GM23338 (cell line): ENCODE measurements around the gene LRP1B. TPM values are rescaled to one million over a fixed set of nuclear protein-coding genes. Genes with fewer than 3 reads are reported as not detected.

Experiments used
- ATAC-seq: fragments of 200-7000 bp; cut with Tn5 transposase; 3 replicates; pipeline ENCODE4 v1.9.1; 2020
- DNase-seq: peaks from one replicate; pipeline ENCODE4 v3.0.0-alpha.2; 2015; ENCODE audit warnings: low spot score
- H2AFZ ChIP-seq: fragments of 200-600 bp; sonication (generic); 2 replicates; pipeline ENCODE4 v1.8.0; 2016; ENCODE audit warnings: antibody characterized with exemption, mild to moderate bottlenecking, moderate library complexity
- H3F3A ChIP-seq: fragments of 200-600 bp; sonication (generic); replicated peaks from 2 replicates; pipeline ENCODE4 v1.8.0; 2017; ENCODE audit warnings: antibody characterized with exemption, mixed run types, low read depth
- H3K27ac ChIP-seq: fragments of 200-600 bp; sonication (generic); 2 replicates; pipeline ENCODE4 v1.6.1; 2016; ENCODE audit warnings: low read depth
- H3K27me3 ChIP-seq: fragments of 200-600 bp; sonication (generic); 2 replicates; pipeline ENCODE4 v1.8.0; 2016; ENCODE audit warnings: mild to moderate bottlenecking, mixed run types, moderate library complexity; ENCODE audit not compliant: insufficient read depth
- H3K36me3 ChIP-seq: fragments of 200-600 bp; sonication (generic); 2 replicates; pipeline ENCODE4 v1.8.0; 2016; ENCODE audit warnings: mild to moderate bottlenecking; ENCODE audit not compliant: insufficient read depth
- H3K4me1 ChIP-seq: fragments of 200-600 bp; sonication (generic); 2 replicates; pipeline ENCODE4 v1.8.0; 2016; ENCODE audit warnings: mild to moderate bottlenecking, moderate library complexity; ENCODE audit not compliant: insufficient read depth
- H3K4me2 ChIP-seq: fragments of 200-600 bp; sonication (generic); 2 replicates; pipeline ENCODE4 v1.7.1; 2017; ENCODE audit warnings: mixed run types
- H3K4me3 ChIP-seq: fragments of 200-600 bp; sonication (generic); 2 replicates; pipeline ENCODE4 v1.6.1; 2016; ENCODE audit warnings: mixed run types
- H3K79me2 ChIP-seq: fragments of 200-600 bp; sonication (generic); replicated peaks from 2 replicates; pipeline ENCODE4 v1.8.0; 2017; ENCODE audit warnings: mild to moderate bottlenecking; ENCODE audit not compliant: insufficient read depth
- H3K9me2 ChIP-seq: fragments of 200-600 bp; sonication (generic); 2 replicates; pipeline ENCODE4 v1.8.0; 2017; ENCODE audit not compliant: insufficient read depth
- H4K20me1 ChIP-seq: fragments of 200-600 bp; sonication (generic); replicated peaks from 2 replicates; pipeline ENCODE4 v1.8.0; 2017; ENCODE audit warnings: mild to moderate bottlenecking; ENCODE audit not compliant: insufficient read depth
- H3K27ac Mint-ChIP-seq: 2 replicates; pipeline ENCODE4 v1.8.0; 2020; ENCODE audit warnings: inconsistent platforms, mild to moderate bottlenecking, moderate library complexity, mixed read lengths
- H3K27me3 Mint-ChIP-seq: 3 replicates; pipeline ENCODE4 v1.8.0; 2022; ENCODE audit warnings: low read depth, mild to moderate bottlenecking, moderate library complexity, mixed read lengths, inconsistent platforms; ENCODE audit not compliant: insufficient read depth, poor library complexity
- H3K36me3 Mint-ChIP-seq: 3 replicates; pipeline ENCODE4 v1.8.0; 2021; ENCODE audit warnings: low read depth, mild to moderate bottlenecking, inconsistent platforms, moderate library complexity, mixed read lengths
- H3K4me1 Mint-ChIP-seq: 3 replicates; pipeline ENCODE4 v1.8.0; 2020; ENCODE audit warnings: mild to moderate bottlenecking, inconsistent platforms, mixed read lengths
- H3K4me3 Mint-ChIP-seq: 3 replicates; pipeline ENCODE4 v1.8.0; 2021; ENCODE audit warnings: moderate library complexity, mild to moderate bottlenecking, inconsistent platforms, mixed read lengths
- H3K9me3 Mint-ChIP-seq: 3 replicates; pipeline ENCODE4 v1.8.0; 2020; ENCODE audit warnings: moderate library complexity, mild to moderate bottlenecking, inconsistent platforms, mixed read lengths
- CTCF ChIP-seq, 2 experiments: fragments of 200-600 bp in 1 of 2; sonication (generic) in 1 of 2; conservative IDR thresholded peaks; 2 replicates each; pipeline versions ENCODE4 v1.5.1 to v1.6.1; 2016 to 2017; ENCODE audit warnings: antibody characterized with exemption in 2 of 2, low read depth in 2 of 2, mild to moderate bottlenecking in 2 of 2, moderate library complexity in 1 of 2
- EZH2phosphoT487 ChIP-seq: fragments of 200-600 bp; sonication (generic); IDR thresholded peaks from one replicate; pipeline ENCODE4 v1.8.1; 2018; ENCODE audit warnings: antibody characterized with exemption; ENCODE audit not compliant: unreplicated experiment
- JUNB ChIP-seq: IDR thresholded peaks from one replicate; pipeline ENCODE4 v1.6.1; 2016; ENCODE audit warnings: antibody characterized with exemption; ENCODE audit not compliant: unreplicated experiment
- POLR2AphosphoS5 ChIP-seq: IDR thresholded peaks from 2 replicates; pipeline ENCODE4 v1.6.1; 2016; ENCODE audit warnings: antibody characterized with exemption, low read depth
- REST ChIP-seq: IDR thresholded peaks from one replicate; pipeline ENCODE4 v1.6.1; 2018; ENCODE audit warnings: antibody characterized with exemption; ENCODE audit not compliant: unreplicated experiment
- STAT1 ChIP-seq: IDR thresholded peaks from one replicate; pipeline ENCODE4 v1.6.1; 2016; ENCODE audit warnings: antibody characterized with exemption; ENCODE audit not compliant: unreplicated experiment
- ZNF114 ChIP-seq: fragments of 250-450 bp; sonication (Bioruptor Pico); IDR thresholded peaks from 2 replicates; pipeline ENCODE4 v1.5.0; 2020; ENCODE audit warnings: mild to moderate bottlenecking, moderate library complexity
- ZNF331 ChIP-seq: fragments of 250-450 bp; sonication (Bioruptor Pico); IDR thresholded peaks from 2 replicates; pipeline ENCODE4 v1.5.0; 2020; ENCODE audit warnings: low read depth, mild to moderate bottlenecking, moderate library complexity
- ZNF462 ChIP-seq: fragments of 250-450 bp; sonication (Bioruptor Pico); IDR thresholded peaks from 2 replicates; pipeline ENCODE4 v1.5.0; 2020; ENCODE audit warnings: mild to moderate bottlenecking, moderate library complexity
- polyA plus RNA-seq: library from polyadenylated mRNA; unstranded; fragments of >200 nt; fragmentation: Nextera tagmentation; extraction: Ambion mirVana; gene quantifications from 2 replicates; pipeline ENCODE4 v1.2.1, GENCODE V29; 2016
- total RNA-seq: library from RNA; depleted of rRNA; stranded (reverse); fragments of >200 nt; shearing (Covaris generic); gene quantifications from 2 replicates; pipeline ENCODE4 v1.2.3, GENCODE V29; 2014
- TF ChIP-seq, protein P1 (sequence below): IDR thresholded peaks from 2 replicates; pipeline ENCODE4 v1.6.1; 2016; ENCODE audit warnings: antibody characterized with exemption

LRP1B gene
- total and polyA plus RNA-seq, 2 experiments from 2014 or later = 0.15 to 0.97 TPM

GRCh38 chr2:142142595-142142994 lies 11.8 kb upstream of the LRP1B start (continued):
- TF ChIP-seq ZNF462 (CRISPR knock-in tag) (no peak), STAT1 (no peak), EZH2phosphoT487 (no peak), ZNF331 (CRISPR knock-in tag) (no peak), JUNB (no peak), ZNF114 (CRISPR knock-in tag) (no peak)

DNA sequence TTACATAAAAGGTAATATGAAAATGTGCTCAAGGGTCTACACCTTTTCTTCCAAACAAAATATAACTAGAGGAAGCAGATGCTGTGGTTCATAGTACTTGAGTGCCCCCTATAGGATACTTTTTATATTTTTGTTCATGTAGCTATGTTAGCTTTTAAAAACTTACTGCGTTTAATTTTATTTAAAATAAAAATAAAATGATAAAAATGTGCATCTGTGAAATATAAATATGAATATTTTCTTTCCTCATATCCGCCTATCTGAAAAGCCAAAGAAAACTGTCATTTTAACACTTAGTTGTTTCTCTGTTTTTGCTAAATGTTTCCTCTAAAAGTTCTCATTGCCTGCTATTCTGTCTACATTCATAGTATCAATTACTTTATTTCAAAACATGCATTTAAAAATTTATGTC lies 9.6 kb upstream of the LRP1B start:
- Histone ChIP-seq H3K4me3 (no peak overlapping the region), H3F3A (no peaks in the 10 kb centered on the region), H3K79me2 (no peaks in the 10 kb centered on the region), H3K4me1 (no peaks in the 10 kb centered on the region), H4K20me1 (no peaks in the 10 kb centered on the region), H3K27me3 (no peaks in the 10 kb centered on the region), H3K4me2 (no peak overlapping the region), H3K9me2 (no peaks in the 10 kb centered on the region), H2AFZ (no peak overlapping the region), H3K27ac (no peak overlapping the region), H3K36me3 (no peaks in the 10 kb centered on the region)
- Mint-ChIP-seq H3K4me1 (no peaks in the 10 kb centered on the region), H3K9me3 (no peaks in the 10 kb centered on the region), H3K27ac (no peak overlapping the region), H3K27me3 (peaks cover 1% of the 10 kb centered on the region), H3K36me3 (no peaks in the 10 kb centered on the region), H3K4me3 (no peak overlapping the region)
- peak; percentile 72 for DNase-seq
- peak; percentile 35; the same call in 1 of the 3 replicates for ATAC-seq
- TF ChIP-seq, protein P1, sequence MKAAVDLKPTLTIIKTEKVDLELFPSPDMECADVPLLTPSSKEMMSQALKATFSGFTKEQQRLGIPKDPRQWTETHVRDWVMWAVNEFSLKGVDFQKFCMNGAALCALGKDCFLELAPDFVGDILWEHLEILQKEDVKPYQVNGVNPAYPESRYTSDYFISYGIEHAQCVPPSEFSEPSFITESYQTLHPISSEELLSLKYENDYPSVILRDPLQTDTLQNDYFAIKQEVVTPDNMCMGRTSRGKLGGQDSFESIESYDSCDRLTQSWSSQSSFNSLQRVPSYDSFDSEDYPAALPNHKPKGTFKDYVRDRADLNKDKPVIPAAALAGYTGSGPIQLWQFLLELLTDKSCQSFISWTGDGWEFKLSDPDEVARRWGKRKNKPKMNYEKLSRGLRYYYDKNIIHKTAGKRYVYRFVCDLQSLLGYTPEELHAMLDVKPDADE = no peak
- TF ChIP-seq POLR2AphosphoS5 = no peak
- TF ChIP-seq REST = no peak
- peak; percentile 57 to 79 for TF ChIP-seq CTCF (conservative IDR thresholded peaks at IDR 0.05; ENCODE audit: low read depth in 2 of 2)
